GM18520 (cell line): ENCODE measurements around the gene C10orf71.

Experiments
- ATAC-seq: cut with Tn5 transposase; IDR thresholded peaks from one replicate; pipeline ENCODE4 v1.9.1; 2021; ENCODE audit not compliant: unreplicated experiment

The C10orf71 gene

GRCh38 chr10:49293208-49293603 is 5.8 kb upstream of the C10orf71 start:
- ATAC-seq: no peak

- no peak for ATAC-seq
These were observed 4.2 kb upstream of the C10orf71 start for GRCh38 chr10:49294731-49295130.

- ATAC-seq: no peak
These were observed 3.7 kb upstream of the C10orf71 start for GRCh38 chr10:49295297-49295696.

- ATAC-seq: no peak
These were observed 2.6 kb upstream of the C10orf71 start for GRCh38 chr10:49296382-49296781.

- ATAC-seq: no peak
These were observed 2.1 kb upstream of the C10orf71 start for GRCh38 chr10:49296836-49297235.

- ATAC-seq: no peak
These were observed 926 bp upstream of the C10orf71 start for GRCh38 chr10:49297818-49298670.

- no peak for ATAC-seq
These were observed 343 bp upstream of the C10orf71 start for GRCh38 chr10:49298671-49298982.

- no peak for ATAC-seq
These were observed 808 bp downstream of the C10orf71 start for GRCh38 chr10:49299816-49300139.

- no peak for ATAC-seq
These were observed 1.4 kb downstream of the C10orf71 start for GRCh38 chr10:49300140-49300974.

- no peak for ATAC-seq
These were observed 2.3 kb downstream of the C10orf71 start for GRCh38 chr10:49301302-49301701.

- ATAC-seq: no peak
These were observed 3.1 kb downstream of the C10orf71 start for GRCh38 chr10:49302088-49302487.

- no peak for ATAC-seq
These were observed 4.7 kb downstream of the C10orf71 start for GRCh38 chr10:49303711-49304110.

GRCh38 chr10:49304137-49304536 is 5.2 kb downstream of the C10orf71 start:
- ATAC-seq: no peak

- no peak for ATAC-seq
These were observed 9.0 kb downstream of the C10orf71 start for GRCh38 chr10:49307921-49308320.

- ATAC-seq: no peak
These were observed 9.9 kb downstream of the C10orf71 start for GRCh38 chr10:49308881-49309280.

- no peak for ATAC-seq
These were observed 10.9 kb downstream of the C10orf71 start for GRCh38 chr10:49309691-49310411.

GRCh38 chr10:49310460-49310859 is 11.5 kb downstream of the C10orf71 start:
- no peak for ATAC-seq

- ATAC-seq: no peak
These were observed 12.1 kb downstream of the C10orf71 start for GRCh38 chr10:49310901-49311554.

GRCh38 chr10:49311555-49312236 is 12.7 kb downstream of the C10orf71 start:
- no peak for ATAC-seq

GRCh38 chr10:49312246-49312869 is 13.4 kb downstream of the C10orf71 start:
- no peak for ATAC-seq
